ENCODE results near the gene SLC25A42. TPM values are rescaled to one million over a fixed set of nuclear protein-coding genes. Genes with fewer than 3 reads are reported as not detected.

SLC25A42 gene
- total and polyA plus RNA-seq, 2 of the 4 experiments (the other 2 are of a cell fraction), result 2.0 to 9.9 TPM

GRCh38 chr19:19140476-19140875 lies 76.7 kb downstream of the SLC25A42 start:
- Histone ChIP-seq H3K56ac (ENCODE audit: extremely low read depth, insufficient read depth, low read length) (no peak overlapping the region), H2BK20ac (ENCODE audit: low read depth, low read length) (no peak overlapping the region), H2BK5ac (ENCODE audit: low read depth, low read length, poor library complexity, severe bottlenecking) (no peak overlapping the region), H3K79me1 (ENCODE audit: low read depth in 1 of 2, low read length in 2 of 2) (peaks cover 8 to 14% of the 10 kb centered on the region in 2 experiments; a peak in 3 of 4 replicates), H3K18ac (ENCODE audit: low read depth, low read length) (no peak overlapping the region), H2BK120ac (ENCODE audit: low read depth, low read length) (no peak overlapping the region), H3K4ac (ENCODE audit: low read depth, low read length) (no peak overlapping the region), H3K4me1 (ENCODE audit: control insufficient read depth, insufficient read depth, low read length) (peaks cover 6% of the 10 kb centered on the region; the same call in 1 of the 2 replicates), H4K20me1 (ENCODE audit: insufficient read depth, low read length) (no peaks in the 10 kb centered on the region), H3K4me2 (ENCODE audit: low read depth, low read length) (no peak overlapping the region), H3K23ac (ENCODE audit: low read depth, low read length) (no peak overlapping the region), H3K4me3 (ENCODE audit: insufficient read depth, low read depth, low read length) (no peak overlapping the region), H2AK5ac (ENCODE audit: low read depth, low read length) (no peak overlapping the region), H3K27ac (ENCODE audit: insufficient read depth, low read length) (no peak overlapping the region), H3K27me3 (ENCODE audit: control insufficient read depth, insufficient read depth, low read length) (no peaks in the 10 kb centered on the region), H2AFZ (replicated peaks; ENCODE audit: low read length, poor library complexity) (no peak overlapping the region), H2BK15ac (ENCODE audit: low read depth, low read length) (no peak overlapping the region), H3K9ac (ENCODE audit: low read depth, low read length) (no peak overlapping the region), H3K14ac (replicated peaks; ENCODE audit: low read depth, low read length) (no peak overlapping the region), H3K36me3 (ENCODE audit: control insufficient read depth, insufficient read depth, low read length) (no peaks in the 10 kb centered on the region), H4K91ac (ENCODE audit: insufficient read depth, low read depth, low read length) (no peak overlapping the region), H4K8ac (ENCODE audit: low read depth in 2 of 2, low read length in 2 of 2) (no peak overlapping the region), H3K9me3 (ENCODE audit: control insufficient read depth, insufficient read depth, low read length) (no peaks in the 10 kb centered on the region), H3K9me1 (ENCODE audit: insufficient read depth, low read length) (no peaks in the 10 kb centered on the region), H4K5ac (ENCODE audit: low read depth, low read length) (no peak overlapping the region), H2AK9ac (replicated peaks; ENCODE audit: low read depth, low read length, poor library complexity) (no peak overlapping the region)
- peak; percentile 19 for DNase-seq
- no peak for ATAC-seq (ENCODE audit: low read depth)
- no TSS peak for BruUV-seq (replicated peaks)
- CTCF ChIA-PET, result interaction anchor here (0.9 kb wide), 1 partner anchor 35 kb away, joined by 3 read pairs; no protein-coding TSS in a partner anchor
- intact Hi-C loops (cut with micrococcal nuclease) (loop anchor here (10.0 kb wide), 1 partner anchor 184 kb away; the partner anchor contains the start of genes MAU2 and SUGP1), dilution Hi-C loops (cut with HindIII; ENCODE audit: low sequenced_read_pairs, unreplicated experiment) (no loop called here), in situ Hi-C loops (cut with MboI; ENCODE audit: low sequenced_read_pairs) (no loop called here)
- 40% methylated on average over 1 of the region's 5 CpGs; no CpG with 5 or more reads in 1 of the 2 experiments for WGBS, 2 experiments (ENCODE audit: extremely low coverage in 2 of 2, insufficient read length in 1 of 2)
- TF ChIP-seq MXI1 (IDR thresholded peaks at IDR 0.05; ENCODE audit: borderline replicate concordance, low read depth, low read length), result no peak
- no peak for TF ChIP-seq MAFK (IDR thresholded peaks at IDR 0.05; ENCODE audit: low read depth, low read length)
- TF ChIP-seq BHLHE40 (IDR thresholded peaks at IDR 0.05; ENCODE audit: low read depth, low read length), result no peak
- no peak for TF ChIP-seq FOS (IDR thresholded peaks at IDR 0.05; ENCODE audit: low read depth, low read length)
- no peak for TF ChIP-seq CTCF (conservative IDR thresholded peaks at IDR 0.05; ENCODE audit: low read depth, low read length)
- TF ChIP-seq ELK1 (IDR thresholded peaks at IDR 0.05; ENCODE audit: borderline replicate concordance, low read depth, low read length), result no peak
- POLR2A ChIA-PET (ENCODE audit: unreplicated experiment), result no interaction called here
